ENCODE results near the gene DLEC1.

DLEC1 gene, protein sequence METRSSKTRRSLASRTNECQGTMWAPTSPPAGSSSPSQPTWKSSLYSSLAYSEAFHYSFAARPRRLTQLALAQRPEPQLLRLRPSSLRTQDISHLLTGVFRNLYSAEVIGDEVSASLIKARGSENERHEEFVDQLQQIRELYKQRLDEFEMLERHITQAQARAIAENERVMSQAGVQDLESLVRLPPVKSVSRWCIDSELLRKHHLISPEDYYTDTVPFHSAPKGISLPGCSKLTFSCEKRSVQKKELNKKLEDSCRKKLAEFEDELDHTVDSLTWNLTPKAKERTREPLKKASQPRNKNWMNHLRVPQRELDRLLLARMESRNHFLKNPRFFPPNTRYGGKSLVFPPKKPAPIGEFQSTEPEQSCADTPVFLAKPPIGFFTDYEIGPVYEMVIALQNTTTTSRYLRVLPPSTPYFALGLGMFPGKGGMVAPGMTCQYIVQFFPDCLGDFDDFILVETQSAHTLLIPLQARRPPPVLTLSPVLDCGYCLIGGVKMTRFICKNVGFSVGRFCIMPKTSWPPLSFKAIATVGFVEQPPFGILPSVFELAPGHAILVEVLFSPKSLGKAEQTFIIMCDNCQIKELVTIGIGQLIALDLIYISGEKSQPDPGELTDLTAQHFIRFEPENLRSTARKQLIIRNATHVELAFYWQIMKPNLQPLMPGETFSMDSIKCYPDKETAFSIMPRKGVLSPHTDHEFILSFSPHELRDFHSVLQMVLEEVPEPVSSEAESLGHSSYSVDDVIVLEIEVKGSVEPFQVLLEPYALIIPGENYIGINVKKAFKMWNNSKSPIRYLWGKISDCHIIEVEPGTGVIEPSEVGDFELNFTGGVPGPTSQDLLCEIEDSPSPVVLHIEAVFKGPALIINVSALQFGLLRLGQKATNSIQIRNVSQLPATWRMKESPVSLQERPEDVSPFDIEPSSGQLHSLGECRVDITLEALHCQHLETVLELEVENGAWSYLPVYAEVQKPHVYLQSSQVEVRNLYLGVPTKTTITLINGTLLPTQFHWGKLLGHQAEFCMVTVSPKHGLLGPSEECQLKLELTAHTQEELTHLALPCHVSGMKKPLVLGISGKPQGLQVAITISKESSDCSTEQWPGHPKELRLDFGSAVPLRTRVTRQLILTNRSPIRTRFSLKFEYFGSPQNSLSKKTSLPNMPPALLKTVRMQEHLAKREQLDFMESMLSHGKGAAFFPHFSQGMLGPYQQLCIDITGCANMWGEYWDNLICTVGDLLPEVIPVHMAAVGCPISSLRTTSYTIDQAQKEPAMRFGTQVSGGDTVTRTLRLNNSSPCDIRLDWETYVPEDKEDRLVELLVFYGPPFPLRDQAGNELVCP (N-terminal part only)

DNA sequence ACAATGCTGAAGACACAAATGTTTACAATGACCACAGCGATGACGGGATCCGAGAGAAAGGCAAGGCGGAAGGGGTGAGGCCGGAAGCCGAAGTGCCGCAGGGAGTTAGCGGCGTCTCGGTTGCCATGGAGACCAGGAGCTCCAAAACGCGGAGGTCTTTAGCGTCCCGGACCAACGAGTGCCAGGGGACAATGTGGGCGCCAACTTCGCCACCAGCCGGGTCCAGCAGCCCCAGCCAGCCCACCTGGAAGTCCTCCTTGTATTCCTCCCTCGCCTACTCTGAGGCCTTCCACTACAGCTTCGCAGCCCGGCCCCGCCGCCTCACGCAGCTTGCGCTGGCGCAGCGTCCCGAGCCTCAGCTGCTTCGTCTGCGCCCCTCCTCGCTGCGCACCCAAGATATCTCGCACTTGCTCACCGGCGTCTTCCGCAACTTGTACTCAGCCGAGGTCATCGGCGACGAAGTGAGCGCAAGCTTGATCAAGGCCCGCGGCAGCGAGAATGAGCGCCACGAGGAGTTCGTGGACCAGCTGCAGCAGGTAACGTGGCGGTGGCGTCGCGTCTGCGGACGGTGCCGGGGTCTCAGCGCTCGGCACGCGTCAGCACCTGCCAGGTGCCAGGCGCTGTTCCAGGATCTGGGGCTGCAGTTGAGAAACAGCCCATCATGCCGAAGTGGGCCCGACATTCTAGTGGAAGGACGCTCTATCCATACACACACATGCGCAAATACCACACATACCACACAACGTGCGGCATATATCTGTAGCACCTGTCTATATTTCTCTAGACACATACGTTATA, at the start of gene DLEC1:
Gene DLEC1, plus strand, starts transcription at position 108 of the 798 bp plus-strand sequence. Its CDS starts 18 bp downstream, at position 126.
- peak; percentile 10 for DNase-seq

DNA sequence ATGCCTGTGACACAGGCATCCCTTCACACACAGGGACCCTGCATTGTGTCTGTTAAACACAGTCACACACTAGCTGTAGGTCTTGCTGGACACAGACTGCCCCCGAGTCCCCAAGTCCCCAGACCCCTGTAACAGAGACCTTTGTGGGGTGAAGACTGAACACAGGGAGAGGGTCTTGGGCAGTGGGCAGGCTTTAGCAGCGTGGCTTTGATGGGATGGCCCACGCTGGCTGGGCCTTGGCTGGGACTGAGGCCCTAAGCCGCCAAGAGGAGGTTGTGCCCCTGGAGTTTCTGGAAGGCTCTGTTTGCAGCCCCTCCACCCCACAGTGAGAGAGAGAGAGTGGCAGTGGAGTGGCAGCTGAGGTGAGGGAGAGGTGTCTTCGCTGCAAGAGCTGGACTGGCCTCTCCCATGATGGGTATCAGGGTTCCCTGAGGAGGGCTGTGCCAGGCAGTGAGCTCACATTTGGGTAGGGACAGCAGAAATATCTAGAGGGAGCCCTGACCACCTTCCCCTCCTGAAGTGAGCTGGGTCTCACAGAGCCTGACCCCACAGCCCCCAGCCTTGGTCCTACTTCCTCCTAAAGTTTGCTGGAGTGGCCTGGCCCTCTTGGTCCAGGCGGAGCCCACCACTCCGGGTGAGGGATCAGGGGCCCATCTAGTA, 49.1 kb upstream of the DLEC1 start:
- no peak for DNase-seq

DNA sequence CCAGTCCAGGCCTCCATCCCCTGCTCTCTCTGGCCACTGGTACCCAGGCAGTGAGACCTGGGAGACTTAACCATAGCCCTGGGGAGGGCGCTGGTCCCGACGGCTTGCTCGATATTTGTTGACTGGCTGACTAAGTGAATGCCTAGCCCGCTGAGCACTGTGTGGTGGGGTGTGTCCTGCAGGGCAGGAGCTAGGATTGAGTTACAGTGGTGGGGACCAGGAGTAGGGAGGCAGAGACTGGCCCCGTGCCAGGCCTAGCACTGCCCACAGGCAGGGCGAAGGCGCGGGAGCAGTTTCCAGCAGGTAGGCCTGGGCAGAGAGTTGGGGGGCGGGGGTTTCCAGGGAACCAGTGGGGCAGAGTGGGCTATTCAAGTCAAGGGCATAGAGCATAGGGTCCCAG, 48.5 kb upstream of the DLEC1 start, which contains the start of gene VILL:
Gene VILL, plus strand, starts transcription at position 260 of the 400 bp plus-strand sequence. CDS start 2,887 bp downstream, outside the sequence.
- peak; percentile 52 for DNase-seq

DNA sequence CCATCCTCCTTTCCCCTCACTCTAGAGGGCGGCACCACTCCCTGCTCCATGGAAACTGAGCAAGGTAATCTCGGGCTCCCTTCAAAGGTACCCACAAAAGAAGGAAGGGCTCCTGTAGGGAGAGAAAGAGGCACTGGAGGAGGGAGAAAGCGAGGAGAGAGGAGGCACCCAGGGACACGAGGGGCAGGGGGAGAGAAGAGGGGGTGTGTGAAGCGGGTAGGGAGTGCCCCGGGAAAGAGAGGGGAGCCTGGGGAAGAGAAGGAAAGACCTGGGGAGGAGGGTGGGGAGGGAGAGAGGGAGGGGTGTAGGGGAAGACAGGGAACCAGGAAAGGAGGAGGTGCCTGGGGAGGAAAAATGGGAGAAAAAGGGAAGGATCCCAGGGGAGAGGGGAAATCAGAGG, 47.9 kb upstream of the DLEC1 start:
- DNase-seq = no peak

DNA sequence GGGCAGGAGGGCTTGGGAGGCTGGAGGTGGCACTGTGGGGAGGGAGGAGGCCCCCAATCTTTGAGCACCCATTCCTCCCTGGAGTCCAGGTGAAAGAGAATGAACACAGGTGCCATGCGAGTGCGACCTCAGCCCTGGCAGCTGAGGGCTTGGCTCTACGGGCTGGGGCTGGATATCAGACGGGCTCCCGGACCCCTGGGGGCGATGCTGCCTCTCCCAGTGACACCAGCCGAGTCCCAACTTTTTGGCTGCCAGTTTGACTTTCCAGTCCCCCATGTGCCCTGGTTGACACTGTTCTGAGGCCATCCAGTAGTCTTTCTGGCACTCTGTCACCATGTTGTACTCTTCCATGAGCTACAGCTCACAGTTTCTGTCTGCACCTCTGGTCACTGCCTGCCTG, 47.2 kb upstream of the DLEC1 start:
- no peak for DNase-seq

DNA sequence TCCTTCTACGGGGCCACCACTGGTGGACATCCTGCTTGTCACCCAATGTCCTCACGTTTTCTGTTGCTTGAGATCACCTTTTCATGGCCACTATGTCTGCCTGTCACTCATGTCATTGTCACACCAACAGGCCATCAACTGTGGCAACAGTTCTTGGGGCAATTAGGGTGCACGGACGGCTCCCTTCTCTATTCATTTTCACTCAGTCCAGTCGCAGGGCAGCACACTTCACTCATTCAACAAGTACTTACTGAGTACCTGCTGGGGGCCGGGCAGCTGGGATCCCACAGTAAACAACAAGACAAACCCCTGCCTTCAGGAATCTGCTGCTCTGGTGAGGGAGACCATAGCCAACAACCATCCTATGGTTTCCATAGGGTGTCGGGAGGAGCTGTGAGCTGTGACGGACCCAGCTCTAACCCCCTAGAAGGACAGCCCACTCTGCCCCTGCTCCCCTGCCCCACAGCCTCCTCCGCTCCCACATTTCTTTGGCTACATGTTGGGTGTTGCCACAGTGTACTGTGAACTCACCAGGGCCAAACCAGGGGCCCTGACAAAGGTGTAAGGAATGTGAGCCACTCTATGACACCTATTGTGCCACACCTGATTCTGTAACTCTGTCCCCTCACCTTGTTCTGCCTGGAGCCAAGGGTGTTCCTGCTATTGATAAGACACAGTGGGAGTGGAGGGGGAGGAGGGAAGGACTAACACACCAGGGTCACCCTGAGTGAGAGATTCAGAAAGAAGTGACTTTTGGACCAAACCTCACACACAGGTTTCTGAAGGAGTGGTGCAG, 46.5 kb upstream of the DLEC1 start:
- no peak for DNase-seq

DNA sequence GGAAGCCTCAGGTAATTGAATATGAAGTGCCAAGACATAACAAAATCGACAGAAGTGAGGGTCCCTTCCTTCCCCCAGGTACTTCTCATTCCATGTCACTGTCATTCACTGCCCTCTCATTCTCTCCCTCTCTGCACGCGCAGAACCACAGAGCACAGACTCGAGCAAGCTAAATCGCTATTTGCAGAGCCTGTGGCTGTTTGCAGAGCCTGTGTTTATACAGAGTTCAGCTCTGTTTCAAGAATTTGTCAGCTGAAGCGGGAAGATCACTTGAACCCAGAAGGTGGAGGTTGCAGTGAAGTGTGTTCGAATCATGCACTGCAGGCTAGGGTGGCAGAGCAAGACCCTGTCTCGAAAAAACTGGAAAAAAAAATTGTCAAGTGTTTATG, 45.9 kb upstream of the DLEC1 start:
- no peak for DNase-seq

DNA sequence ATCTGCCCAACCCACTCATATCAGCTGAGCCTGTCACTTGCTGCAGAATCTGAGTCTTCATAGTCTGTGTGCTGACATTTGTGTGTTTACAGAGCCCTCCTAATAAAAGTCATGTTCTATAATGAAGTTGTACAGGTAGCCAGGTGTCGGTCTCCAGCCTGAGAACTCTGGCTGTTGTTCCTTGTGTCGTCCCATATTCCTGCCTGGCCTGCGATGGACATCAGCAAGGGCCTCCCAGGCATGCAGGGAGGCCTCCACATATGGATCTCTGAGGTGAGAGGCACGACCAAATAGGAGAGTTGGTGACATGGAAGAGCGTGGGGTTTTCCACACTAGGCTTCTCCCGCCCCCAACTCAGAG, 45.6 kb upstream of the DLEC1 start:
- no peak for DNase-seq

DNA sequence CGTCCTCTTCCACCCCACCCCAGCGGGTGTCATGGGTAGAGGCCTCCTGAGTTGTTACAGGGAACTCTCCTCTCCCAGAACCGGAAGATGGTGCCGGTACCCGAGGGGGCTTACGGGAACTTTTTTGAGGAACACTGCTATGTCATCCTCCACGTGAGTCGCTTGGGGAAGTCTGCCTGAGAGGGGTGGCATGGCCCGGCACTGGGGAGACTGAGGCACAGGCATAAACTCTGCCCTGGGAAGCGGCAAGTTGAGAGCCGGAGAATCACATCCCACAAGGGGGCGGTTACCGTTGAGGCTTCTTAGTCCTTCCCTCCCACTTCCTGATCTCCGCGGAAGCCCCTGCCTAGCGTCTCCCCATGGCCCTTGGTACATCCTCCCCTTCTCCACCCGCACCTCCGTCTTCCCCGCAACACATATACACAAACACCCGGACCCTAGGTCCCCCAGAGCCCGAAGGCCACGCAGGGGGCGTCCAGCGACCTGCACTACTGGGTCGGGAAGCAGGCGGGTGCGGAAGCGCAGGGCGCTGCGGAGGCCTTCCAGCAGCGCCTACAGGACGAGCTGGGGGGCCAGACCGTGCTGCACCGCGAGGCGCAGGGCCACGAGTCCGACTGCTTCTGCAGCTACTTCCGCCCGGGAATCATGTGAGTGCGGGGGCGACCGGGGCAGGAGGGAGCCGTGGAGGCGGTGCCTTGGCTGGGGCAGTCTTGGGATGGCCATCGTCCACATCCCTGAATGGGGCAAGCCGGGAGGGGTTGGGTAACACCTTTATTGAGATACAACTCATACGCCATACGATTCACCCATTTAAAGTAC, 45.0 kb upstream of the DLEC1 start:
- DNase-seq = no peak

DNA sequence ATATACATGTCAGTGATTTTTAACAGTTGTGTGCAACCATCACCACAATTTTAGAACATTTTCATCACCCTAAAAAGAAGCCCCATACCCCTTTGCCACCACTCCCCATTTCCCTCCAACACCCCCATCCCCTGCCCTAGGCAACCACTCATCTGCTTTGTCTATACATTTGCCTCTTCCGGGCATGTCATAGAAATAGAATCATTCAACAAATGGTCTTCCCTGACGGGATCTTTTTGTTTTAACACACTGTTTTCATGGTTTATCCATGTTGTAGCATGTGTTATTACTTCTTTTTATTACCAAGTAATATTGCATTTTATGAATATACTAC, 44.4 kb upstream of the DLEC1 start:
- no peak for DNase-seq

DNA sequence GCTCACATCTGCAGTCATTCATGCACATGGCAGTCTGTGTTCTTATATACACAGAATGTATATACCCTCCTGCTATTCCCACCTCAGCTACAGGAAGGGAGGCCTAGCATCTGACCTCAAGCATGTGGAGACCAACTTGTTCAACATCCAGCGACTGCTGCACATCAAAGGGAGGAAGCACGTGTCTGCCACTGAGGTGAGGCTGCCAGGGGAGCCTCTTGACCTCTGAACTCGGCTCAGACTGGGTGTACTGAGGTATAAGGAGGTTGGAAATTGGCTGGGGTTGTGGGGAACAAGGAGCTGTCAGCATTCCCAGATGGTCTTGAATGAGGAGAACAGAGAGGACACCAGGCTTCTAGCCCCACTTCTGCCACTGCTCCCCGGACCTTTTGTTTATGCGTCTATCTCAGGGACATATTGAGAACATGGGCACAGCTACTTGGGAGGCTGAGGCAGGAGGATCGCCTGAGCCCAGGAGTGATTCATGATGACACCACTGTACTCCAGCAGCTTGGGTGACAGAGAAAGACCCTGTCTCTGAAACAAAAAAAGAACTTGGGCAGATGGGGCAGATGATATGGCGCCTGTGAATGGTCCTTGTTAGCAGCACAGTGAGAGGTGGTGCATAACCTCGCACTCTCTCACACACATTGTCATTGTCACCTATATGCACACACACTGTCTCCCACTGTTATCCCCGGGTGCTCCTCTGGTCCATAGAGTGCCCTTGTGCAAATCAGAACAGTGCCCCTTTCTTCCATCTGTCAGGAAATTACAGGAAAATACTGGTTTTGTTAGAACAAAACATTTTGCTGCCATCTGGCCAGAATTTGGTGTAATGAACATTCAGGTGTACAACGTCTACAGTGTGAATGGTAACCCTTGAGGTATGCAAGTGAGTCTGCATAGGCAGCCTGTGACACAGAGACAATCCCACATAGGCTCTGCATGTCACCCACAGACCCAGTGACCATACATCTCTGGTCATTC, 43.1 kb upstream of the DLEC1 start:
- DNase-seq = no peak

DNA sequence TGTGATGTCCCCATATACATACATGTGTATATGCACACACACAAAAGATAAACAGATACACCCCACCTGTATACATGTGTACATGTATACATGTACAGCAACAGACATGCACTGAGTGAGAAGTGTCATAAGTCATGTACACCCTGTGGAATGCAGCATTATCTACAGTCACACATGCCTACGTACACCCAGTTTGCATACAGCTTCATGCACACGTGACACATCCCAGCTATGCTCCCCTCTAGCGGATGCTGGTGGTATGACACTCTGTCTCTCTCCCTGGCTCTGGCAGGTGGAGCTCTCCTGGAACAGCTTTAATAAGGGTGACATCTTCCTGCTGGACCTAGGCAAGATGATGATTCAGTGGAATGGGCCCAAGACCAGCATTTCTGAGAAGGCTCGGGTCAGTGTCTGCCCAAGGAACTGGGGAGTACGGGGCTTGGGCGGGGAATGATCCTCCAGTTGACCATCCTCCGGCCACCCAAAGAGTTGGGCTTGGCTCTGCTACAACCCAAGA, 42.2 kb upstream of the DLEC1 start:
- DNase-seq = no peak

DNA sequence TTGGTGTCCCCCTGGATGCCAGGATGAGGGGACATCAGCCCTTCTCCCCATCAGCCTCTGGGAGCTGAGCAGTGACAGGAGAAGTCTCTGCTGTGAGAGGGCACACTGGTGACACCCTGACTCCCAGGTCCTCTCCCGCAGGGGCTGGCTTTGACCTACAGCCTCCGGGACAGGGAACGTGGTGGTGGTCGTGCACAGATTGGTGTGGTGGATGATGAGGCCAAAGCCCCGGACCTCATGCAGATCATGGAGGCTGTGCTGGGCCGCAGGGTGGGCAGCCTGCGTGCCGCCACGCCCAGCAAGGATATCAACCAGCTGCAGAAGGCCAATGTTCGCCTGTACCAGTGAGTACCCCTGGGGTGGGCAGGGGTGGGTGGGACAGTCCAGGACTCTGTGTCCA, 41.7 kb upstream of the DLEC1 start:
- DNase-seq = no peak

DNA sequence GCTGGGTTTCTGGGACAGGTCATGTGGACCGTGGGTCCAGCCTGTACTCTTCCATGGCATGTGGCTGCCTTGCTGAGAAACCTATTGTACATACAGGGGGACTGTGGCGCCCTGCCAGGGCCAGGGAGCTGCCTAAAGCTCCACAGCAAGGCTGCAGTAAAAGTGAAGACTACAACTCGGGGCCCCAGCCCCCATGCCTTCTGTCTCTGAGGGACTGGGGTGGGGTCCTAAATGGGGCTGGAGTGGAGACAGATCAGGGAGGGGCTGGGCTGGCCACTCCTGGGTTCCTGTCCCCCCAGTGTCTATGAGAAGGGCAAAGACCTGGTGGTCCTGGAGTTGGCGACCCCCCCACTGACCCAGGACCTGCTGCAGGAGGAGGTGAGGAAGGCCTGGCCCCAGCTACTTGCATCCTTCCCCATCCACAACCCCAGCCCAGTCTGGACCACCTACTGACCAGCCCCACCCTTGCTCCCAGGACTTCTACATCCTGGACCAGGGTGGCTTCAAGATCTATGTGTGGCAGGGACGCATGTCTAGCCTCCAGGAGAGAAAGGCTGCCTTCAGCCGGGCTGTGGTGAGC, 41.1 kb upstream of the DLEC1 start:
- no peak for DNase-seq

DNA sequence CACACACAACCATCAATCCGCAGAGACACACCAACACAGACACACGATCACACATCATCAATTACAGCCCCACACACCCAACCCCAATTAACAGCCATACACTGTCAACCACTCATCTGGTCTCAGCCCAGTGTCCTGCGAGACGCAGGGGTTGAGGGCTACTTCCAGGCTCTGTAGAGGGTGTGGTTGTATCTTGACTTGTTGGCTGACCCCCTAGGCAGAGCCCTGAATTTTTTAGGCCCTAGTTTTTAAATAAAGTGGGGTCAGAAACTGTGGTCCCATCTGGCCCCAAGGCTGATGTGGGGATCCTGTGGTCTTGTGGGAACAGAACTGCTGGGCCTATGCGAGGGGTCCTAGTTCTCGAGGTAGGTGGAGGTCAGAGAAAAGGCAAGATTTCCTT, 39.2 kb upstream of the DLEC1 start:
- no peak for DNase-seq

DNA sequence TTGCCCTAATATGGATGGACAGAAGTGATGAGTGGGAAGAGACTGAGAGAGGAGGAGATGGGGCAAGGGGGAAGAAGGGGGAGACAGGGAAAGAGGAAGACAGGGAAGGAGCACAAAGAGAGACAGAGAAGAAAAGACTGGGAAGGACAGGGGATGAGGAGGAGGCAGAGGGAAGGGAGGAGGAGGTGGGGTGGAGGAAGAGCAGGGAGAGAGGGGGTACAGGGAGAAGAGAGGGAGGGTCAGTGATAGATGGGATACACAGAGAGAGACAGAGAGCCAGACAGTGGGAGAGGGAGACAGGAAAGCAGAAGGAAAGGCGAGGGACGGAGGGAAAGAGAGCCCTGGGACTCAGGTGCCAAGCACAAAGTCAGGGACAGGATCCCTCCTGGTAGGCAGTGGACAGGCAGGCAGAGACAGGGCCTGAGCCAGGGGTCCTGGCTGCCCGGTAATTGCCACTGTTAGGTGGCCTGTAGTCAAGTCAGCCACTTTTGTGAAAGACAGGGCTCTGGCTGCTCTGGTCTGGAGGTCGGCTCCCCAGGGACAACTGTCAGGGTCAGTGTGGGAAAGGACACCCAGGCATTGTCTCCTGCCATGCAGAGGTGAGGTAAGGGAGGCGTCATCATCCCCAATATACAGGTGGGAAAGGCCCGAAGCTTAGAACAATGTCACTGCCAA, 38.6 kb upstream of the DLEC1 start:
- DNase-seq = no peak

DNA sequence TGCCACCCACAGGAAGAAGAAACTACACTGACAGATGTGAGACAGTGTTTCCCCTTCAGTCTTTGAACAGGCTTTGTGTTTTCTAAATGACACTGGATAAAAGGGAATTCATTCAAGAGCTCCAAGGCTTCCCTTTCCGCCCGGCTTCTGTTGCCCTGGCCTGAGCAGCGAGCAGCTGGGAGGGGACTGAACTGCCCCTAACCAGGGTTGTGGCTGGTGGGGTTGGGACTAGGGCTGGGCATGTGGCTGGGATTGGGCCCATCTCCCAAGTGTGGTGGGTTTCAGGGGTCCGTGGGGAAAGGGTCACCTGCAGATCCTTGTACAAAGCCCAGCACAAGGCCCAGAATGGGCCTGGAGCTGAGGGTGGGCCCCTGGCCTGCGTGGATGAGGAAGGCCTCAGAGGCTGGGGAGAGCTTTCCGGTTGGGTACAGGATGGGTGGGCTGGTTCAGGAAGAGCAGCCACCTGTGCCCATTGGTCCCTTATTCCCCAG, 38.0 kb upstream of the DLEC1 start:
- no peak for DNase-seq

Data from DMS79 treated with DMSO at 0.1 percent for 48 hours (cell line).